ENCODE measurements around the gene ALDOA. TPM values are rescaled to one million over a fixed set of nuclear protein-coding genes. Genes with fewer than 3 reads are reported as not detected.

ALDOA gene
- total RNA-seq, 1 donor from 2014 or later, result 1,863 TPM

GRCh38 chr16:30069611-30070462, 4.3 kb downstream of the ALDOA start:
- no peak for ATAC-seq

- no peak for ATAC-seq
Observed at GRCh38 chr16:30070490-30070889, 4.9 kb downstream of the ALDOA start.

GRCh38 chr16:30075503-30076275, 10.1 kb downstream of the ALDOA start, which contains the start of gene PPP4C:
TSS of gene PPP4C (plus strand) at chr16:30075994. CDS start at chr16:30076378, 384 bp downstream.
- peak; percentile 80 for ATAC-seq

- ATAC-seq, result peak; percentile 32
Observed at GRCh38 chr16:30076276-30076791, 10.8 kb downstream of the ALDOA start.

GRCh38 chr16:30077656-30078055, 12.1 kb downstream of the ALDOA start:
- ATAC-seq, result no peak

- no peak for ATAC-seq
Observed at GRCh38 chr16:30078744-30079143, 13.2 kb downstream of the ALDOA start.

GRCh38 chr16:30079480-30079879, 13.9 kb downstream of the ALDOA start:
- ATAC-seq, result no peak

GRCh38 chr16:30082545-30083090, 17.1 kb downstream of the ALDOA start:
- ATAC-seq, result no peak

GRCh38 chr16:30083216-30084055, 17.9 kb downstream of the ALDOA start:
- ATAC-seq, result no peak

GRCh38 chr16:30084096-30084815, 18.7 kb downstream of the ALDOA start:
- ATAC-seq, result no peak

- no peak for ATAC-seq
Observed at GRCh38 chr16:30084816-30085159, 19.2 kb downstream of the ALDOA start.

GRCh38 chr16:30085247-30085646, 19.7 kb downstream of the ALDOA start:
- ATAC-seq, result no peak

GRCh38 chr16:30085820-30086219, 20.3 kb downstream of the ALDOA start:
- no peak for ATAC-seq

- no peak for ATAC-seq
Observed at GRCh38 chr16:30086291-30087140, 21.0 kb downstream of the ALDOA start.

- no peak for ATAC-seq
Observed at GRCh38 chr16:30087181-30087898, 21.8 kb downstream of the ALDOA start.

- ATAC-seq, result no peak
Observed at GRCh38 chr16:30088237-30088831, 22.8 kb downstream of the ALDOA start.

GRCh38 chr16:30088832-30089624, 23.5 kb downstream of the ALDOA start:
- ATAC-seq, result no peak

GRCh38 chr16:30090610-30091331, 25.2 kb downstream of the ALDOA start:
- no peak for ATAC-seq

All from esophagus mucosa (tissue), 1 donor.